Dendritic cell treated with granulocyte-macrophage colony-stimulating factor and Interleukin-4, amounts not matched to agents 40 ng/mL and 50 ng/mL, for 4 days (primary cell): ENCODE measurements around the gene PGS1.
"Not testable (repeated sequence)": the region's sequence is repeated elsewhere in the genome, so short reads cannot be mapped to it uniquely, and the experiment has no call there.

Experiments
- H3K27ac Mint-ChIP-seq: one replicate; pipeline ENCODE4 v1.8.0; 2022; ENCODE audit warnings: mild to moderate bottlenecking, mixed read lengths
- H3K27me3 Mint-ChIP-seq: one replicate; pipeline ENCODE4 v1.8.0; 2022; ENCODE audit warnings: mild to moderate bottlenecking, mixed read lengths
- H3K36me3 Mint-ChIP-seq: one replicate; pipeline ENCODE4 v1.8.0; 2022; ENCODE audit warnings: low read depth, mixed read lengths
- H3K4me1 Mint-ChIP-seq: one replicate; pipeline ENCODE4 v1.8.0; 2022; ENCODE audit warnings: low read depth, mixed read lengths
- H3K4me3 Mint-ChIP-seq: one replicate; pipeline ENCODE4 v1.8.0; 2022; ENCODE audit warnings: mild to moderate bottlenecking, moderate library complexity, mixed read lengths
- H3K9me3 Mint-ChIP-seq: one replicate; pipeline ENCODE4 v1.8.0; 2022; ENCODE audit warnings: mixed read lengths
- intact Hi-C: fragments of 100-400 bp; cut with micrococcal nuclease; formaldehyde crosslinking; loops from one replicate; pipeline ENCODE4 v1.15.0; 2022

The PGS1 gene

GRCh38 chr17:78449983-78450595 is 71.6 kb downstream of the PGS1 start:
- no peaks in the 10 kb centered on the region for H3K9me3 Mint-ChIP-seq
- H3K27ac Mint-ChIP-seq, result no peak overlapping the region
- intact Hi-C loops, result no loop called here
- peaks cover 4% of the 10 kb centered on the region for H3K27me3 Mint-ChIP-seq
- H3K4me3 Mint-ChIP-seq, result no peak overlapping the region
- H3K36me3 Mint-ChIP-seq, result no peaks in the 10 kb centered on the region
- H3K4me1 Mint-ChIP-seq, result peaks cover 9% of the 10 kb centered on the region

GRCh38 chr17:78450696-78451345 is 72.4 kb downstream of the PGS1 start:
- intact Hi-C loops, result no loop called here
- H3K27ac Mint-ChIP-seq, result no peak overlapping the region
- no peaks in the 10 kb centered on the region for H3K9me3 Mint-ChIP-seq
- peaks cover 9% of the 10 kb centered on the region for H3K4me1 Mint-ChIP-seq
- no peaks in the 10 kb centered on the region for H3K36me3 Mint-ChIP-seq
- no peak overlapping the region for H3K4me3 Mint-ChIP-seq
- H3K27me3 Mint-ChIP-seq, result peaks cover 4% of the 10 kb centered on the region

- H3K9me3 Mint-ChIP-seq, result no peaks in the 10 kb centered on the region
- intact Hi-C loops, result no loop called here
- H3K27me3 Mint-ChIP-seq, result peaks cover 6% of the 10 kb centered on the region
- no peaks in the 10 kb centered on the region for H3K36me3 Mint-ChIP-seq
- H3K4me3 Mint-ChIP-seq, result no peak overlapping the region
- no peak overlapping the region for H3K27ac Mint-ChIP-seq
- H3K4me1 Mint-ChIP-seq, result peaks cover 9% of the 10 kb centered on the region
Measured at GRCh38 chr17:78451753-78452152, 73.3 kb downstream of the PGS1 start.

GRCh38 chr17:78454346-78454745 is 75.9 kb downstream of the PGS1 start:
- Mint-ChIP-seq H3K27ac (no peak overlapping the region), H3K27me3 (peaks cover 6% of the 10 kb centered on the region), H3K36me3 (no peaks in the 10 kb centered on the region), H3K4me1 (peaks cover 9% of the 10 kb centered on the region), H3K4me3 (no peak overlapping the region), H3K9me3 (no peaks in the 10 kb centered on the region)
- intact Hi-C loops, result no loop called here

- H3K4me1 Mint-ChIP-seq, result no peaks in the 10 kb centered on the region
- no peak overlapping the region for H3K27ac Mint-ChIP-seq
- H3K9me3 Mint-ChIP-seq, result no peaks in the 10 kb centered on the region
- peaks cover 2% of the 10 kb centered on the region for H3K27me3 Mint-ChIP-seq
- H3K36me3 Mint-ChIP-seq, result no peaks in the 10 kb centered on the region
- intact Hi-C loops, result no loop called here
- H3K4me3 Mint-ChIP-seq, result no peak overlapping the region
Measured at GRCh38 chr17:78458091-78458490, 79.6 kb downstream of the PGS1 start.

- intact Hi-C loops, result no loop called here
- no peaks in the 10 kb centered on the region for H3K4me1 Mint-ChIP-seq
- peaks cover 2% of the 10 kb centered on the region for H3K27me3 Mint-ChIP-seq
- no peak overlapping the region for H3K27ac Mint-ChIP-seq
- H3K4me3 Mint-ChIP-seq, result no peak overlapping the region
- H3K36me3 Mint-ChIP-seq, result no peaks in the 10 kb centered on the region
- H3K9me3 Mint-ChIP-seq, result no peaks in the 10 kb centered on the region
Measured at GRCh38 chr17:78458736-78459335, 80.4 kb downstream of the PGS1 start.

- Mint-ChIP-seq H3K4me1 (no peaks in the 10 kb centered on the region), H3K36me3 (no peaks in the 10 kb centered on the region), H3K9me3 (no peaks in the 10 kb centered on the region), H3K27ac (no peak overlapping the region), H3K4me3 (no peak overlapping the region), H3K27me3 (peaks cover 3% of the 10 kb centered on the region)
- intact Hi-C loops, result no loop called here
Measured at GRCh38 chr17:78459696-78460095, 81.2 kb downstream of the PGS1 start.

- H3K36me3 Mint-ChIP-seq, result no peaks in the 10 kb centered on the region
- intact Hi-C loops, result no loop called here
- no peak overlapping the region for H3K4me3 Mint-ChIP-seq
- H3K9me3 Mint-ChIP-seq, result no peaks in the 10 kb centered on the region
- H3K27ac Mint-ChIP-seq, result no peak overlapping the region
- peaks cover 3% of the 10 kb centered on the region for H3K27me3 Mint-ChIP-seq
- no peaks in the 10 kb centered on the region for H3K4me1 Mint-ChIP-seq
Measured at GRCh38 chr17:78460176-78460675, 81.8 kb downstream of the PGS1 start.

- H3K36me3 Mint-ChIP-seq, result no peaks in the 10 kb centered on the region
- no peaks in the 10 kb centered on the region for H3K4me1 Mint-ChIP-seq
- no peak overlapping the region for H3K4me3 Mint-ChIP-seq
- intact Hi-C loops, result no loop called here
- H3K9me3 Mint-ChIP-seq, result no peaks in the 10 kb centered on the region
- no peak overlapping the region for H3K27ac Mint-ChIP-seq
- peaks cover 3% of the 10 kb centered on the region for H3K27me3 Mint-ChIP-seq
Measured at GRCh38 chr17:78460951-78461798, 82.7 kb downstream of the PGS1 start.

GRCh38 chr17:78461799-78462053 is 83.3 kb downstream of the PGS1 start:
- no peaks in the 10 kb centered on the region for H3K9me3 Mint-ChIP-seq
- intact Hi-C loops, result no loop called here
- no peak overlapping the region for H3K27ac Mint-ChIP-seq
- H3K4me1 Mint-ChIP-seq, result no peaks in the 10 kb centered on the region
- H3K36me3 Mint-ChIP-seq, result no peaks in the 10 kb centered on the region
- H3K27me3 Mint-ChIP-seq, result peaks cover 2% of the 10 kb centered on the region
- no peak overlapping the region for H3K4me3 Mint-ChIP-seq

GRCh38 chr17:78462148-78462547 is 83.7 kb downstream of the PGS1 start:
- intact Hi-C loops, result no loop called here
- Mint-ChIP-seq H3K4me1 (no peaks in the 10 kb centered on the region), H3K9me3 (no peaks in the 10 kb centered on the region), H3K4me3 (no peak overlapping the region), H3K27me3 (peaks cover 1% of the 10 kb centered on the region), H3K27ac (no peak overlapping the region), H3K36me3 (no peaks in the 10 kb centered on the region)

- H3K36me3 Mint-ChIP-seq, H3K9me3 Mint-ChIP-seq, H3K4me3 Mint-ChIP-seq, H3K27me3 Mint-ChIP-seq, H3K4me1 Mint-ChIP-seq, intact Hi-C loops, H3K27ac Mint-ChIP-seq: not testable (repeated sequence)
Measured at GRCh38 chr17:78466109-78466785, 87.8 kb downstream of the PGS1 start.

GRCh38 chr17:78466786-78467715 is 88.6 kb downstream of the PGS1 start:
- Mint-ChIP-seq H3K27ac (no peak overlapping the region), H3K36me3 (no peaks in the 10 kb centered on the region), H3K4me1 (no peaks in the 10 kb centered on the region), H3K27me3 (peaks cover 6% of the 10 kb centered on the region), H3K4me3 (no peak overlapping the region), H3K9me3 (no peaks in the 10 kb centered on the region)
- intact Hi-C loops, result no loop called here
